SJCRH30 (cell line): ENCODE results near the gene DAGLA. TPM values are rescaled to one million over a fixed set of nuclear protein-coding genes. Genes with fewer than 3 reads are reported as not detected.

ENCODE experiments used
- DNase-seq, 2 experiments: peaks; one replicate each; pipeline ENCODE4 v3.0.0-alpha.2; 2015 to 2020
- H3K27ac ChIP-seq: fragments of 250-450 bp; sonication (Bioruptor Pico); 2 replicates; pipeline ENCODE4 v1.5.1; 2020; ENCODE audit warnings: mild to moderate bottlenecking, moderate library complexity
- H3K27me3 ChIP-seq: fragments of 250-450 bp; sonication (Bioruptor Pico); 2 replicates; pipeline ENCODE4 v1.5.1; 2020; ENCODE audit warnings: mild to moderate bottlenecking, moderate library complexity
- H3K36me3 ChIP-seq: fragments of 250-450 bp; sonication (Bioruptor Pico); 2 replicates; pipeline ENCODE4 v1.5.1; 2020; ENCODE audit warnings: mild to moderate bottlenecking, moderate library complexity
- H3K4me1 ChIP-seq: fragments of 250-450 bp; sonication (Bioruptor Pico); 2 replicates; pipeline ENCODE4 v1.5.1; 2020; ENCODE audit warnings: mild to moderate bottlenecking, moderate library complexity
- H3K4me3 ChIP-seq: fragments of 250-450 bp; sonication (Bioruptor Pico); 2 replicates; pipeline ENCODE4 v1.5.1; 2020; ENCODE audit warnings: mild to moderate bottlenecking, moderate library complexity
- H3K9me3 ChIP-seq: fragments of 250-450 bp; sonication (Bioruptor Pico); replicated peaks from 2 replicates; pipeline ENCODE4 v1.5.1; 2020; ENCODE audit warnings: mild to moderate bottlenecking, moderate library complexity
- total RNA-seq: library from RNA; depleted of rRNA; stranded (reverse); fragments of >200 nt; shearing (Covaris generic); gene quantifications from 2 replicates; pipeline ENCODE4 v1.2.3, GENCODE V29; 2014

The DAGLA gene
- total RNA-seq, 1 experiment from 2014 or later: 2.5 TPM

- no peak for DNase-seq
- no peaks in the 10 kb centered on the region for H3K9me3 ChIP-seq
- H3K27ac ChIP-seq: no peak overlapping the region
- H3K4me1 ChIP-seq: peaks cover 6% of the 10 kb centered on the region; the same call in 1 of the 2 replicates
- H3K4me3 ChIP-seq: no peak overlapping the region
- H3K27me3 ChIP-seq: no peaks in the 10 kb centered on the region; the same call in 1 of the 2 replicates
- no peaks in the 10 kb centered on the region for H3K36me3 ChIP-seq
Measured at GRCh38 chr11:61754534-61755482, 74.6 kb downstream of the DAGLA start.

DNA sequence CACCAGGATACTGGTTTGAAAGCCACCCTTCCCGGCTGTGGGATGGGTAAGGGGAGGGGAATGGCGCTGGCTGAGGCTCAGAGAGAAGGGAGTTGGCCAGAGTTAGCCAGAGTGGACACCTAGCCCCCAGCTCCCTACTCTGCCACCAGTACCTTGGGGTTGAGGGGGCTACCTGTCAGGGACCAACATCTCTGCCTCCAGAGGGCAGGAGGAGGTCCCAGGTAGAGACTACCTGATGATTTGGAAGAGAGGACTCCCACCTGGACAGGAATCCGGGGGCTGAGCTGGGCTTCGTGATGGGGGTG lies 75.9 kb downstream of the DAGLA start:
- no peak overlapping the region for H3K27ac ChIP-seq
- H3K27me3 ChIP-seq: no peaks in the 10 kb centered on the region; the same call in 1 of the 2 replicates
- H3K4me1 ChIP-seq: no peaks in the 10 kb centered on the region; the same call in 1 of the 2 replicates
- no peaks in the 10 kb centered on the region for H3K36me3 ChIP-seq
- DNase-seq: no peak
- H3K4me3 ChIP-seq: no peak overlapping the region
- H3K9me3 ChIP-seq: no peaks in the 10 kb centered on the region

GRCh38 chr11:61756452-61757212 lies 76.4 kb downstream of the DAGLA start:
- Histone ChIP-seq H3K4me3 (no peak overlapping the region), H3K9me3 (no peaks in the 10 kb centered on the region), H3K4me1 (no peaks in the 10 kb centered on the region; the same call in 1 of the 2 replicates), H3K27ac (no peak overlapping the region), H3K36me3 (no peaks in the 10 kb centered on the region), H3K27me3 (no peaks in the 10 kb centered on the region; the same call in 1 of the 2 replicates)
- no peak for DNase-seq

GRCh38 chr11:61757213-61757862 lies 77.1 kb downstream of the DAGLA start:
- peaks cover 4% of the 10 kb centered on the region for H3K27me3 ChIP-seq
- H3K4me3 ChIP-seq: no peak overlapping the region
- H3K36me3 ChIP-seq: no peaks in the 10 kb centered on the region
- no peaks in the 10 kb centered on the region; the same call in 1 of the 2 replicates for H3K4me1 ChIP-seq
- no peak for DNase-seq
- H3K27ac ChIP-seq: no peak overlapping the region
- no peaks in the 10 kb centered on the region for H3K9me3 ChIP-seq

- no peak for DNase-seq
- H3K4me3 ChIP-seq: no peak overlapping the region
- peaks cover under 1% of the 10 kb centered on the region; the same call in 1 of the 2 replicates for H3K4me1 ChIP-seq
- H3K27ac ChIP-seq: no peak overlapping the region
- no peaks in the 10 kb centered on the region for H3K9me3 ChIP-seq
- no peaks in the 10 kb centered on the region for H3K36me3 ChIP-seq
- peaks cover 13% of the 10 kb centered on the region for H3K27me3 ChIP-seq
Measured at GRCh38 chr11:61760946-61761345, 80.8 kb downstream of the DAGLA start.

GRCh38 chr11:61761440-61762222 lies 81.4 kb downstream of the DAGLA start:
- DNase-seq: no peak
- no peak overlapping the region for H3K27ac ChIP-seq
- H3K36me3 ChIP-seq: no peaks in the 10 kb centered on the region
- peaks cover 7% of the 10 kb centered on the region; the same call in 1 of the 2 replicates for H3K4me1 ChIP-seq
- no peak overlapping the region for H3K4me3 ChIP-seq
- peaks cover 13% of the 10 kb centered on the region for H3K27me3 ChIP-seq
- no peaks in the 10 kb centered on the region for H3K9me3 ChIP-seq

GRCh38 chr11:61762223-61762615 lies 82.0 kb downstream of the DAGLA start:
- no peak overlapping the region for H3K27ac ChIP-seq
- peaks cover 11% of the 10 kb centered on the region; the same call in 1 of the 2 replicates for H3K4me1 ChIP-seq
- H3K27me3 ChIP-seq: peaks cover 13% of the 10 kb centered on the region
- H3K36me3 ChIP-seq: no peaks in the 10 kb centered on the region
- DNase-seq: no peak
- H3K4me3 ChIP-seq: no peak overlapping the region
- H3K9me3 ChIP-seq: no peaks in the 10 kb centered on the region

- H3K4me3 ChIP-seq: no peak overlapping the region
- peaks cover 13% of the 10 kb centered on the region; the same call in 1 of the 2 replicates for H3K27me3 ChIP-seq
- no peaks in the 10 kb centered on the region for H3K36me3 ChIP-seq
- H3K4me1 ChIP-seq: peaks cover 11% of the 10 kb centered on the region; the same call in 1 of the 2 replicates
- no peaks in the 10 kb centered on the region for H3K9me3 ChIP-seq
- no peak overlapping the region for H3K27ac ChIP-seq
- DNase-seq: no peak
Measured at GRCh38 chr11:61762798-61763197, 82.6 kb downstream of the DAGLA start.

DNA sequence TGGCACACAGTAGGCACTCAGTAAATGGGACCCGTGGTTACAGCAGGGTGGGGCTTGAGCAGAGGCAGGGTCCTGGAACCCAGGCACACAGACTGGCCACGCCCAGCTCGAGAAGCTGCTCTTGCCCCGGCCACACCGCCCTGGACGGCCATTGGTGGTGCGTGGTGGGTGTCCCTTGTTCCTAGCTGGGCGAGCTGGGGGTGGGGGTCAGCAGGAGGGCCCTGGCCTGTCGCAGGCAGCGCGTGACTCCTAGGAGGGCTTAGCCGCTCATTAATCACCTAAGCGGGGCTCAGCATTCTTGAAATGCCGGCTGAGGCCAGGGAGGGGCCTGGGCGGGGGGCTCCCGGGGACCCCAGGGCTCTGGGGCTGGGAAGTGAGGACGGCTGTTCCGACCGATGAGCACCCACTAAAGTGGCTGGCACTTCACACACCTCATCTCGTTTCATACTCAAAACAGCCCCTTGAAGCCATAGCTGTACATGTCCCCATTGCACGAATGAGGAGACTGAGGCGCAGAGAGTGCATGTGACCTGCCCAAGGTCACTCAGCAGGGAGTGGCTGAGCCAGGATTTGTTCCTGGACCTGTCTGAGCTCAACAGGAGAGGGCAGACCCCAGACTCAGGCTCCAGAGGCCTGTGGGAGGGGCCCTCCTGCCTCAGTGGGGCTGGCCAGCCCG lies 83.9 kb downstream of the DAGLA start:
- DNase-seq: no peak
- Histone ChIP-seq H3K4me3 (no peak overlapping the region), H3K27me3 (peaks cover 13% of the 10 kb centered on the region; the same call in 1 of the 2 replicates), H3K9me3 (no peaks in the 10 kb centered on the region), H3K27ac (no peak overlapping the region), H3K36me3 (no peaks in the 10 kb centered on the region), H3K4me1 (peaks cover 12% of the 10 kb centered on the region; the same call in 1 of the 2 replicates)

GRCh38 chr11:61764606-61765260 lies 84.5 kb downstream of the DAGLA start:
- Histone ChIP-seq H3K9me3 (no peaks in the 10 kb centered on the region), H3K27me3 (peaks cover 13% of the 10 kb centered on the region; the same call in 1 of the 2 replicates), H3K27ac (no peak overlapping the region), H3K4me3 (no peak overlapping the region), H3K36me3 (no peaks in the 10 kb centered on the region), H3K4me1 (peaks cover 18% of the 10 kb centered on the region; the same call in 1 of the 2 replicates)
- no peak for DNase-seq

- Histone ChIP-seq H3K36me3 (no peaks in the 10 kb centered on the region), H3K27ac (no peak overlapping the region), H3K4me3 (no peak overlapping the region), H3K27me3 (peaks cover 13% of the 10 kb centered on the region; the same call in 1 of the 2 replicates), H3K4me1 (peaks cover 20% of the 10 kb centered on the region; the same call in 1 of the 2 replicates), H3K9me3 (no peaks in the 10 kb centered on the region)
- DNase-seq: no peak
Measured at GRCh38 chr11:61765550-61766253, 85.5 kb downstream of the DAGLA start.

- no peak overlapping the region for H3K4me3 ChIP-seq
- H3K27me3 ChIP-seq: peaks cover 13% of the 10 kb centered on the region; the same call in 1 of the 2 replicates
- H3K27ac ChIP-seq: no peak overlapping the region
- H3K36me3 ChIP-seq: no peaks in the 10 kb centered on the region
- no peak for DNase-seq
- H3K9me3 ChIP-seq: no peaks in the 10 kb centered on the region
- peaks cover 20% of the 10 kb centered on the region; the same call in 1 of the 2 replicates for H3K4me1 ChIP-seq
Measured at GRCh38 chr11:61766353-61766841, 86.2 kb downstream of the DAGLA start.
